Testis (tissue), 2 donors: ENCODE results near the gene CCDC158.

Experiments used
- POLR2A ChIP-seq: fragments of 450-650 bp; IDR thresholded peaks from one replicate; pipeline ENCODE4 v1.6.1; 2017; ENCODE audit warnings: antibody characterized with exemption, mild to moderate bottlenecking, moderate library complexity
- TF ChIP-seq, protein P1 (sequence below), 3 experiments: fragments of 450-650 bp in 2 of 3; fragments of 200-600 bp in 1 of 3; sonication (generic) in 1 of 3; IDR thresholded peaks; one replicate each; pipeline ENCODE4 v1.5.1; 2016 to 2019; ENCODE audit warnings: antibody characterized with exemption in 3 of 3, mild to moderate bottlenecking in 2 of 3, moderate library complexity in 1 of 3

DNA sequence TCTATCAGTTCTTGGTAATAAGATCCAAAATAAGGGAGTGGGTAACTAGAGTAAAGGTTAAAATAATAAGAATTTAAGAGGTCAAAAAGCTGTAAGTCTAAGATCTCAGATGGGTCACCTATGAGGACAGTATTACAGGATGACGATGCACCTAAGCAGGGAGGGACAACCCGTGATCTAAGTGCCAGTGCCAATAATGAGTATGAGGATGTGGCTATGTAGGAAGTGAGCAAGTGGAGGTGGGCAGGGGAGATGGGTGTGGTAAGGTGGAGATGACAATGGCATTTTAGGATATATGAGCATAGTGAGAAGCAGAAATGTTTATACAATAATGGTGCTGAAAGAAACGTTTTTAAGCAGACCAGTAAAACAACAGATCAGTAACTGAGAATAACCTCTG is 19.3 kb downstream of the CCDC158 start:
- TF ChIP-seq POLR2A: no peak
- TF ChIP-seq, protein P1, sequence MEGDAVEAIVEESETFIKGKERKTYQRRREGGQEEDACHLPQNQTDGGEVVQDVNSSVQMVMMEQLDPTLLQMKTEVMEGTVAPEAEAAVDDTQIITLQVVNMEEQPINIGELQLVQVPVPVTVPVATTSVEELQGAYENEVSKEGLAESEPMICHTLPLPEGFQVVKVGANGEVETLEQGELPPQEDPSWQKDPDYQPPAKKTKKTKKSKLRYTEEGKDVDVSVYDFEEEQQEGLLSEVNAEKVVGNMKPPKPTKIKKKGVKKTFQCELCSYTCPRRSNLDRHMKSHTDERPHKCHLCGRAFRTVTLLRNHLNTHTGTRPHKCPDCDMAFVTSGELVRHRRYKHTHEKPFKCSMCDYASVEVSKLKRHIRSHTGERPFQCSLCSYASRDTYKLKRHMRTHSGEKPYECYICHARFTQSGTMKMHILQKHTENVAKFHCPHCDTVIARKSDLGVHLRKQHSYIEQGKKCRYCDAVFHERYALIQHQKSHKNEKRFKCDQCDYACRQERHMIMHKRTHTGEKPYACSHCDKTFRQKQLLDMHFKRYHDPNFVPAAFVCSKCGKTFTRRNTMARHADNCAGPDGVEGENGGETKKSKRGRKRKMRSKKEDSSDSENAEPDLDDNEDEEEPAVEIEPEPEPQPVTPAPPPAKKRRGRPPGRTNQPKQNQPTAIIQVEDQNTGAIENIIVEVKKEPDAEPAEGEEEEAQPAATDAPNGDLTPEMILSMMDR (IDR thresholded peaks at IDR 0.05): no peak
